Caco-2 (cell line): ENCODE results near the gene KCNIP1. TPM values are rescaled to one million over a fixed set of nuclear protein-coding genes. Genes with fewer than 3 reads are reported as not detected.

Experiments used
- BruUV-seq: library from RNA; stranded (reverse); fragments of 400-500 nt; replicated peaks from 2 replicates; lab custom pipeline; 2021; lab: Mats Ljungman, UMichigan
- CTCF ChIA-PET: fragments of 300-600 bp; sonication (Branson Sonifier 250); formaldehyde crosslinking; loops from one replicate; lab custom pipeline; 2022; ENCODE audit warnings: antibody characterized with exemption; lab: Charles Lee
- POLR2A ChIA-PET: fragments of 300-600 bp; sonication (Branson Sonifier 250); formaldehyde crosslinking; loops from one replicate; lab custom pipeline; 2022; ENCODE audit warnings: antibody characterized with exemption; lab: Charles Lee
- DNase-seq, 2 experiments: peaks; one replicate each; pipeline versions ENCODE4 v3.0.0 to v3.0.0-alpha.2; 2020 to 2022
- H3K27me3 ChIP-seq: replicated peaks from 2 replicates; pipeline ENCODE4 v1.6.0; 2011; ENCODE audit warnings: low read length; ENCODE audit not compliant: control insufficient read depth, insufficient read depth
- H3K36me3 ChIP-seq: 2 replicates; pipeline ENCODE4 v1.5.1; 2011; ENCODE audit warnings: low read length; ENCODE audit not compliant: control insufficient read depth, insufficient read depth
- H3K4me1 ChIP-seq: fragments of 250-450 bp; sonication (Bioruptor Pico); 2 replicates; pipeline ENCODE4 v1.5.1; 2020; ENCODE audit warnings: mild to moderate bottlenecking
- H3K4me3 ChIP-seq: 2 replicates; pipeline ENCODE4 v1.5.1; 2011; ENCODE audit warnings: low read depth, mild to moderate bottlenecking, control low read depth, low read length
- H3K9me3 ChIP-seq: fragments of 250-450 bp; sonication (Bioruptor Pico); 2 replicates; pipeline ENCODE4 v1.5.1; 2020; ENCODE audit warnings: mild to moderate bottlenecking, moderate library complexity
- H3K27ac Mint-ChIP-seq: one replicate; pipeline ENCODE4 v1.8.0; 2022; ENCODE audit warnings: mixed read lengths; ENCODE audit not compliant: unreplicated experiment
- H3K27me3 Mint-ChIP-seq: one replicate; pipeline ENCODE4 v1.8.0; 2022; ENCODE audit warnings: mixed read lengths; ENCODE audit not compliant: insufficient read depth, unreplicated experiment
- H3K36me3 Mint-ChIP-seq: one replicate; pipeline ENCODE4 v1.8.0; 2022; ENCODE audit warnings: mild to moderate bottlenecking, mixed read lengths; ENCODE audit not compliant: insufficient read depth, unreplicated experiment
- H3K4me1 Mint-ChIP-seq: one replicate; pipeline ENCODE4 v1.8.0; 2022; ENCODE audit warnings: low read depth, mixed read lengths; ENCODE audit not compliant: unreplicated experiment
- H3K4me3 Mint-ChIP-seq: one replicate; pipeline ENCODE4 v1.8.0; 2022; ENCODE audit warnings: mild to moderate bottlenecking, moderate library complexity, mixed read lengths; ENCODE audit not compliant: unreplicated experiment
- H3K9me3 Mint-ChIP-seq: one replicate; pipeline ENCODE4 v1.8.0; 2022; ENCODE audit warnings: mixed read lengths; ENCODE audit not compliant: unreplicated experiment
- CTCF ChIP-seq, 2 experiments: fragments of 200-600 bp in 1 of 2; IDR thresholded peaks; 1 replicate in 1 of 2; 2 replicates in 1 of 2; pipeline versions ENCODE4 v1.5.1 to v1.8.0; 2011 to 2022; ENCODE audit warnings: antibody characterized with exemption in 1 of 2, control low read depth in 1 of 2, inconsistent platforms in 1 of 2, low read depth in 1 of 2, low read length in 1 of 2, mild to moderate bottlenecking in 1 of 2, moderate library complexity in 1 of 2; ENCODE audit not compliant: insufficient read depth in 1 of 2, severe bottlenecking in 1 of 2, unreplicated experiment in 1 of 2
- intact Hi-C: fragments of 100-400 bp; cut with micrococcal nuclease; formaldehyde crosslinking; loops from one replicate; pipeline ENCODE4 v1.10.0; 2022; ENCODE audit not compliant: unreplicated experiment
- total RNA-seq: library from RNA; stranded (reverse); gene quantifications from 2 replicates; pipeline ENCODE4 v1.2.3, GENCODE V29; 2022

KCNIP1 gene
- total RNA-seq, 1 experiment from 2014 or later: not detected

- DNase-seq: no peak
- no peaks in the 10 kb centered on the region for H3K9me3 ChIP-seq
- H3K27me3 Mint-ChIP-seq: no peaks in the 10 kb centered on the region
- POLR2A ChIA-PET: no interaction called here
- no peak overlapping the region for H3K27ac Mint-ChIP-seq
- intact Hi-C loops: no loop called here
- H3K4me3 Mint-ChIP-seq: no peak overlapping the region
- H3K27me3 ChIP-seq: no peaks in the 10 kb centered on the region
- no peaks in the 10 kb centered on the region for H3K36me3 ChIP-seq
- no peaks in the 10 kb centered on the region for H3K36me3 Mint-ChIP-seq
- TF ChIP-seq CTCF (IDR thresholded peaks at IDR 0.05; ENCODE audit: insufficient read depth in 1 of 2, low read depth in 1 of 2, low read length in 1 of 2, severe bottlenecking in 1 of 2, unreplicated experiment in 1 of 2): no peak
- H3K4me1 ChIP-seq: peaks cover 12% of the 10 kb centered on the region
- H3K4me3 ChIP-seq: no peak overlapping the region
- BruUV-seq: no TSS peak
- H3K9me3 Mint-ChIP-seq: no peaks in the 10 kb centered on the region
- CTCF ChIA-PET: no interaction called here
- peaks cover 11% of the 10 kb centered on the region for H3K4me1 Mint-ChIP-seq
Measured at GRCh38 chr5:170501361-170501760, 2.5 kb upstream of the KCNIP1 start.

GRCh38 chr5:170501931-170502330 lies 1.9 kb upstream of the KCNIP1 start:
- H3K4me1 Mint-ChIP-seq: peaks cover 11% of the 10 kb centered on the region
- H3K4me3 ChIP-seq: no peak overlapping the region
- H3K4me3 Mint-ChIP-seq: no peak overlapping the region
- peaks cover 12% of the 10 kb centered on the region for H3K4me1 ChIP-seq
- no peaks in the 10 kb centered on the region for H3K9me3 ChIP-seq
- no TSS peak for BruUV-seq
- H3K27ac Mint-ChIP-seq: no peak overlapping the region
- no peaks in the 10 kb centered on the region for H3K36me3 Mint-ChIP-seq
- H3K9me3 Mint-ChIP-seq: no peaks in the 10 kb centered on the region
- no peaks in the 10 kb centered on the region for H3K27me3 ChIP-seq
- intact Hi-C loops: no loop called here
- CTCF ChIA-PET: no interaction called here
- POLR2A ChIA-PET: no interaction called here
- H3K27me3 Mint-ChIP-seq: no peaks in the 10 kb centered on the region
- H3K36me3 ChIP-seq: no peaks in the 10 kb centered on the region
- no peak for TF ChIP-seq CTCF (IDR thresholded peaks at IDR 0.05; ENCODE audit: insufficient read depth in 1 of 2, low read depth in 1 of 2, low read length in 1 of 2, severe bottlenecking in 1 of 2, unreplicated experiment in 1 of 2)
- DNase-seq: no peak

- BruUV-seq: no TSS peak
- no peaks in the 10 kb centered on the region for H3K9me3 Mint-ChIP-seq
- H3K36me3 Mint-ChIP-seq: no peaks in the 10 kb centered on the region
- ChIA-PET CTCF (no interaction called here), POLR2A (interaction anchor here (0.6 kb wide), 1 partner anchor 140 kb away, joined by 4 read pairs; no protein-coding TSS in a partner anchor)
- peaks cover 12% of the 10 kb centered on the region for H3K4me1 Mint-ChIP-seq
- no peak overlapping the region for H3K4me3 ChIP-seq
- H3K36me3 ChIP-seq: no peaks in the 10 kb centered on the region
- no peaks in the 10 kb centered on the region for H3K27me3 Mint-ChIP-seq
- H3K27me3 ChIP-seq: no peaks in the 10 kb centered on the region
- intact Hi-C loops: no loop called here
- no peak for TF ChIP-seq CTCF (IDR thresholded peaks at IDR 0.05; ENCODE audit: insufficient read depth in 1 of 2, low read depth in 1 of 2, low read length in 1 of 2, severe bottlenecking in 1 of 2, unreplicated experiment in 1 of 2)
- H3K4me3 Mint-ChIP-seq: no peak overlapping the region
- no peak overlapping the region for H3K27ac Mint-ChIP-seq
- no peaks in the 10 kb centered on the region for H3K9me3 ChIP-seq
- no peak for DNase-seq
- H3K4me1 ChIP-seq: 0 out of 2 replicates have a peak, but pooled peaks cover 10% of the 10 kb centered on the region
Measured at GRCh38 chr5:170504616-170505266, 921 bp downstream of the KCNIP1 start.
